Medulla oblongata (tissue), 1 donor: ENCODE measurements around the gene PRKAG2.

Source experiments
- DNase-seq: peaks from one replicate; pipeline ENCODE4 v3.0.0-alpha.2; 2015; ENCODE audit errors: extremely low spot score

PRKAG2 gene

DNA sequence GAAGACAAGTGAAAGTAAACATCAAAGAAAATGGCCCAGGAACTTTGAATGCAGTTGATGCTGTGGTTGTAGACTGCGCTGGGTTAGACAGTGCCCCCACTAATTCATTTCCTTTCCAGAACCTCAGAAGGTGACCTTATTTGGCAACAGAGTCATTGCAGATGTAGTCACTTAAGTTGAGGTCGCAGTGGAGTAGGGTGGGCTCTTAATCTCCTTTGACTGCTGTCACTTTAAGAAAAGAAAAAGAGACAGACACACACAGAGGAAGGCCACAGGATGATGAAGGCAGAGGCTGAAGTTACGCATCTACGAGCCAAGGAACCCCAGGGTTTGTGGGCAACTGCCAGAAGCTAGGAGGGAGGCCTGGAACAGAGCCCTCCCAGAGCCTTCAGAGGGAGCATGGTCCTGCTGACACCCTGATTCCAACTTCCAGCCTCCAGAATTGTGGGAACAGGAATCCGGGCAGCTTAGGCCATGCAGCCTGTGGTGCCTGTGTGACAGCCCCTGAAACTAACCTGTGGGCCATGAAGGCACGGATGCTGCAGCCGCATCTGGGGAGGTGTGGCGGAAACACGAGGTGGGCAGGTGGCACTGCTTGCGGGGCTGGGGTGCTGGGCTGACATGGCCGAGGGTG is 107.6 kb downstream of the PRKAG2 start:
- no peak for DNase-seq

DNA sequence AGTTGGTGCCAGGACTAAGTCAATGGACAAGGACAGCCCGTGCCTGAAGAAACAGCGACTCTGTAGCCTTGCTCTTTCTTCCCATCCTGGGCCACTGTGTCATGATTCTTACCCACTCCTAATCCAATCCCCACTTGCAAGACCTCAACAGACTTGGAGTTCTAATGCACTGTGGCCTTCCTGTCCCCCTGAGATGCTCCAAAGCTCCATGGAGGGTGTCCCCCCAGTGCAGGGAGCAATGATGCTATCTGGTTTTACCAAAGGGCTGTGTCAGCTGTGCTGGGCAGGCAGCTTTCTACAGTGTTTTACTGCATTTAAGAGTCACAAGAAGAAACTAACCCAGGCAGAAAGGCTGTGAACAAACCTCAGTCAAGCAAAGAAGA is 108.1 kb downstream of the PRKAG2 start:
- no peak for DNase-seq

DNA sequence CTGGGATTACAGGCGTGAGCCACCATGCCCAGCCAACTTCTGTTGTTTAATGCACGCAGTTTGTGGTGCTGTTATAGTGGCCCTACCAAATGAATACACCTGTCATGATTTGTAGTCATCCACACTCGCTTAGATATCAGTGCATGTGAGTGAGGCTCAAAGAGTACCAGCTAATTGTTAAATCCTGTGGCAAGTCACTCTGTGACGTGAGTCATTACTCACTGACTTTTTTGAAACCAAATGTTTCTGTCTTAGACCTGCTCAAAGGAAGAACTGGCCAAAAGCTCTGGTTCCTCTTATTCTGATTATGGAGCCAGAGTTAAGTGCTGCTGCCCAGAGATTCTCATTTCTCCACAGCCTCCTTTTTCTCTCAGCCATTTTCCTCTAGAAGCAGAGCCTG is 109.4 kb downstream of the PRKAG2 start:
- DNase-seq, result no peak

GRCh38 chr7:151764056-151764920 is 112.6 kb downstream of the PRKAG2 start:
- no peak for DNase-seq

DNA sequence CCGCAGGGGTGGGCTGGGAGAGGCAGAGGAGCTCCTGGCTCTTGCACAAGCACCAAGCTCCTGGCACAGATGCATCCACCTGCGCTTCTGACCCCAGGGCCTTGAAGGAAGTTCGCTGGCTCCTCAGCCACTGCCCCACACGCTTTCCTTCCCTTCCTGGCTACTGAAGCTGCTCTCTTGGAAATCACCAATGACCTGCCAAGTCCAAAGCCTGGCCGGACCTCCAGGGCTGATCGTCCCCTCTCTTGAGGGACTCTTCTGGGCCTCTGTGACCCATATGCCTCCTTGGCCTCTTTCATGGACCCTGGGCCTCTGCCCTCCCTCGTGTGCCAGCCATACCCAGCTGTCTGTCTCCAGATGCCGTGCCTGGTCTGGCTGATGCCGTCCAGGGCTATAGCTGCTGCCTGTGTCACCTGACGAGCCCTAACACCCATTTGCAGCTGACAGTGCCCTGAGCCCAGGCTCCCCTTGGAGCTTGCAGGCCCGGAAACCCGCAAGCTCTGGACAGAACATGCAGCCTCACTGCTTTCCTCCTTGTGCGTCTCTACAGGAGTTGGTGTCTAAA is 113.4 kb downstream of the PRKAG2 start:
- DNase-seq, result no peak

GRCh38 chr7:151762583-151763245 is 114.2 kb downstream of the PRKAG2 start:
- no peak for DNase-seq

DNA sequence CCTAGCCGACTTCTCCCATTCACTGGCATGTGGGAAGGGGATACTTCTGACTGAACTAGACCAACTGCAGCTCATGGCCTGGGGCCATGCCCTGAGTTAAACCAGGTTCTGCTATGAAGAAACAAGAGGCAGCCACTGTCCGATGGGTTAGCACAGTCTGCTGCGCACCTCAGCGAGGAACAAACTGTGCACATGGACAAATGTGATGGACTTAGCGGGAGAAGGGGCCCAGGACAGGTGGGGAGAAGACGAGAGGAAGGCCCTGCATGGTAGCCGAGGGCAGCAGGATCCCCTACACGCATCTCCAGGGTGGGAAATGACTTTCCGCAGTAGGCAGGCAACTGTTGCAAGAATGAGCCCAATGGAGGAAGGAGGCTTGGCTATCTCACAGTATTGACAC is 115.0 kb downstream of the PRKAG2 start:
- no peak for DNase-seq

- DNase-seq, result no peak
These were observed 115.7 kb downstream of the PRKAG2 start for GRCh38 chr7:151761231-151761630.

DNA sequence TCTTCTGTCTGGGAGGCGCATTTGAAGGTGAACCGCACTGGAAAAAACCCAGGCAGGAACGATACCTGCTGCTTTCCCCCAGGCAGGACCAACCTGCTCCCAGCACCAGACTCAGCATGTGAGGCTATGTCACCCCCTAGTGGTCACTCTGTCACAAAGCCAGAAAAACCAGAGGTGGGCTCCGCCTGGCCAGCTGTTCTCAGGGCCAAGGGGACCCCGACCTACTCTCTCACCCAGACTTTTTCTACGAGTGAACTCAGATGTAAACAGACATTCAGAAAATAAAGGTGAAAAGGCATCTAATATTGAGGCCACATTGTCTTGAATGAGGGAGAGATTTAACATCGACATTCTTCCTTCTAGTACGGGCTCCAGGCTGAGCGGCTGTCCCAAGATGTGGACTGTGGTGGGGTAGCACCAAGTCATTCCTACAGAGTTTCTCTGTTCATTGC is 117.3 kb downstream of the PRKAG2 start:
- DNase-seq, result peak; percentile 68

DNA sequence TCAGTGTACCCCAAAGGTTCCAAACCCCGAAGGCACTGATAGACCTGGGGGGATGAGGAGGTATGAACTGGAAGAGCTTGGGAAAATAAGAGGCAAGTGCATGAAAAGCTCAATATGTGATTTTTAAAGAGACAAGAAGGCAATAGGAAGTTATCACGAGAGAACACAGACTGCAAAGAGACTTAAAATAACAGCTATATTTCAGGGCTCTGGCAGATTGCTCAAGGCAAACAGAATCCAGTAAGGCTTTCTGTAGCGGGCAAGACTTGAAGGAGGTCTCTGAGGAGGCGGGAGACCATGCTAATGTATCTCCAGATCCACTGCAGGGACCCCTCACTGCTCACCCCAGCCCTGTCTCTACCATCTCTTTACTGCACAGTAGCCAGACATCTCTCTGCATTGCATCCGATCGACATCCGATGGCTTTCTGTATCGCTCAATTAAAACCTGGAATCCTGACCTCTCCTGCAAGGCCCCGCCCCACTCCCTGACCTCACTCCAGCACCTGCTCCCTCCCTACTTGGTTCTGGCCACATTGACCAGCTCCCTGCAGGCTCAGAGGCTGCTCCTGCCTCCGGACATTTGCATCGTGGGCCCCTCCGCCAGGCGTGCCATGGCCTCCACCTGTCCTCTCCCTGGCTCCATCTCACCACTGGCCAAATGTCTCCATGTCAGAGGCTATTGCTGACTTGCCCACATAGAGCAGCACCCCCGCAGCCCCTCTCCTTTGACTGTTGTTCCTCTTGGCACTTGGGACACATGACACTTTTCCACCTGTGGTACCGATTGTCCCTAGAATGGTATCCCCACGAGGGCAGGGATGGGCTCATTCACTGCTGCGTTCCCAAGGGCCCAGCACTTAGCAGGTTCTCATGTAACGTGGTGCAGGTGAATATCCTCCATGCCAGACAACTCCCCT is 118.0 kb downstream of the PRKAG2 start:
- DNase-seq, result no peak

DNA sequence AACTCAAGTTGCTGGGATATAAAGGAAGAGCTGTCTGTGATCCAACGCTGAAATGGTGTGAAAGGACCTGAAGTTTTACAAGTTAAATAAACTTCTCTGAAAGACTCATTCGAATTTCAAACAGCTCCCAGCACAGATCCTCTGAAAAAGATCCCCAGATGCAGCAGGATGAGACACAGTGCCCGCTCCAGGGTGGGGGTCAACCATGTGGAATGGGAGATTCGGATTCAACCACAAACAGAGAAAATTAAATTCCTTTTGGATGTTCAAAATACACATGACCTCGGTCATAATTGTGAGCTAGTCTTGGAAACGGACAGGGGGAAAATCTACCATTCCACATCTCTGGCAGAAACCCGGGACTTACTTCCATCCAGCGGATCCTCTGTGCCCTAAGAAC is 119.6 kb downstream of the PRKAG2 start:
- DNase-seq, result no peak

DNA sequence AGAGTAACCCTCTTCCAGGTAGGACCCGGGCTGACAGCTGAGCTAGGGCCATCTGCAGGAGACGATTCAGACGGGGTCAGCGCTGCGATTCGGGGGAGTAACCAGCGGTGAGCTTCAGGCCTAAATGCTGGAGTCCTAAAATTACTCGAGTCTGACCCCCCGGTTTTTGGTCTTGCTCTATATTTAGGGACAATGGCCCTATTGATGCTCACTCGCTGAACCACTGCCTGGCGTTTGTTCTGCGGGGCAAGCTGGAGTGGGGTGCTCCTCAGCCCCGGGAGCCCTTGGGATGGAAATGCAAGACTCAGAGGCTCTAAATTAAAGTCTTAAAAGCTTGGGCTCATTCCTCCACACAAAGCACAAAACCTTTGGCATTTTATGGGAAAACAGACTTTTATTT is 120.0 kb downstream of the PRKAG2 start:
- peak; percentile 26 for DNase-seq

- peak; percentile 29 for DNase-seq
These were observed 120.7 kb downstream of the PRKAG2 start for GRCh38 chr7:151756076-151756731.

DNA sequence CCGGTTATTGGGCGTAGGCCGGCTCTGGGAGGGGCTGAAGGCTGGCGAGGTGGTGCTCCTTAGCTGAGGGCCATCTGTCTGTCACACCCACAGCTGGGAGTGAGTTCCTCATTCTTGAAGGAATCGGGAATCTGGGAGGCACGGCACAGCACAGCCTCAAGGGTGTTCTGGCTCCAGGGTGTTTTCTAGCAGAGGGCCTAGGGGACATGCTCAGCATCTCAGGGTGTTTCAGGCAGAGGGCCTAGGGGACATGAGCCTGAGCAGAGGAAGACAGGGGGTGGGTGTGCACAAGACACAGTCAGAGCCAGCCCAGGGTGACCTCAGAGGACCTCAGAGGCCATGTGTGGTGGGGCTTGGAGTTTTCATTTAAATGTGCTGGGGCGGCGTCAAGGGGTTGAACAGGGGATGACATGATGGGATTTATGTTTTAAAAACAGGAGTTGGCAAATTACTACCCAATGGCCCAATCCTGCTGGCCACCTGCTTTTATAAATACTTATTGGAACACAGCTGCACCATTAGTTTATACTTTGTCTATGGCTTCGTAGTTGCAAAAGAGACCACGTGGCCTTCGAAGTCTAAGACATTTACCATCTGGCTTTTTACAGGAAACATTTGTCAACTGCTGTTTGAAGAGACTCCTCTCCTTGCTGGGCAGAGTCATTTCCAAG is 121.6 kb downstream of the PRKAG2 start:
- no peak for DNase-seq

GRCh38 chr7:151754688-151755130 is 122.2 kb downstream of the PRKAG2 start:
- DNase-seq, result no peak

GRCh38 chr7:151754142-151754590 is 122.7 kb downstream of the PRKAG2 start:
- DNase-seq, result peak; percentile 76

GRCh38 chr7:151752816-151753595 is 123.9 kb downstream of the PRKAG2 start:
- DNase-seq, result no peak

DNA sequence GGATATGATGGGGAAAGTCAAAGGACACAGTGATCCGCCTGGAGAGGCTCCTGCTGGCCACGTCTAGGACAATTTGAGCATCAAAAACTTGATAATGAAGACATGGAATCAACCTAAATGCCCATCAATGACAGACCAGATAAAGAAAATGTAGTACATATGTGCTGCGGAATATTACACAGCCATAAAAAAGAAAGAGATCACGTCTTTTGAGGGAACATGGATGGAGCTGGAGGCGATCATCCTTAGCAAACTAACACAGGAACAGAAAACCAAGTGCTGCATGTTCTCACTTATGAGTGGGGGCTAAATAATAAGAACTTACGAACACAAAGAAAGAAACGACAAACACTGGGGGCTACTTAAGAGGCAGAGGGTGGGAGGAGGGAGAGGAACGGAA is 124.9 kb downstream of the PRKAG2 start:
- no peak for DNase-seq

GRCh38 chr7:151748733-151749132 is 128.2 kb downstream of the PRKAG2 start:
- DNase-seq, result no peak
